AG09319 (cell line): ENCODE measurements around the gene TAS2R5.

Experiments used
- DNase-seq: peaks from one replicate; pipeline ENCODE4 v3.0.0-alpha.2; 2010; ENCODE audit warnings: low read depth; ENCODE audit errors: extremely low read depth
- CTCF ChIP-seq: IDR thresholded peaks from 2 replicates; pipeline ENCODE4 v1.5.1; 2011; ENCODE audit warnings: low read depth, mild to moderate bottlenecking, inconsistent platforms, low read length, moderate library complexity

Gene TAS2R5

GRCh38 chr7:141838581-141838980 is 48.6 kb downstream of the TAS2R5 start:
- DNase-seq: no peak
- no peak for TF ChIP-seq CTCF

GRCh38 chr7:141839256-141839655 is 49.2 kb downstream of the TAS2R5 start:
- DNase-seq: no peak
- TF ChIP-seq CTCF: no peak

DNA sequence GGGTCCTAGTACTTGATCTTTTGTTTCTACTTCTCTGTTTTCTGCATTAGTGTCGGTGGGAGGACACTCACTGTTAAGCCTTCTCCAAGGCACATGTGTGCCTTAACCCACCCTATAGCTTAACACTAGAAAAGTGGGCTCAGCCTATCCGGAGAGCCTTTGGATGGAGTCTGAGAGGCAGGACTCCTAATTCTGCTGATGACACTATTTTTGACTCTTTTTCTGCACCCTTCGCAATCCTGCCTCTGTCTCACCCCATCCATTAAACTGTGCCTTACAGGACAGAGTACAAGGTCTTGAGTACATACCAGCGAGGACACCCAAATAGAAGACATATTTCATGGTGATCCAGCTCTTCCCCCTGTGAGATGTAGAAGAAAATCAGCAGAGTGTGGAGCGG is 50.7 kb downstream of the TAS2R5 start:
- TF ChIP-seq CTCF: no peak
- no peak for DNase-seq
